Brain microvascular endothelial cell (primary cell): ENCODE results near the gene RAB40AL.

ENCODE experiments used
- DNase-seq: peaks from one replicate; pipeline ENCODE4 v3.0.0-alpha.2; 2020
- H3K27ac ChIP-seq: fragments of 250-450 bp; sonication (Bioruptor Pico); 2 replicates; pipeline ENCODE4 v1.5.1; 2020; ENCODE audit warnings: mild to moderate bottlenecking, moderate library complexity
- H3K27me3 ChIP-seq: fragments of 250-450 bp; sonication (Bioruptor Pico); replicated peaks from 2 replicates; pipeline ENCODE4 v1.5.1; 2020; ENCODE audit warnings: mild to moderate bottlenecking
- H3K36me3 ChIP-seq: fragments of 250-450 bp; sonication (Bioruptor Pico); replicated peaks from 2 replicates; pipeline ENCODE4 v1.5.1; 2020; ENCODE audit warnings: mild to moderate bottlenecking
- H3K4me3 ChIP-seq: 2 replicates; pipeline ENCODE4 v1.5.1; 2011; ENCODE audit warnings: low read depth, mild to moderate bottlenecking, control low read depth, low read length, moderate library complexity
- CTCF ChIP-seq: IDR thresholded peaks from 2 replicates; pipeline ENCODE4 v1.5.1; 2011; ENCODE audit warnings: low read depth, mild to moderate bottlenecking, moderate library complexity, low read length, control low read depth, inconsistent platforms; ENCODE audit errors: missing control alignments
- in situ Hi-C: cut with HindIII; loops from 2 replicates; pipeline ENCODE4 v1.10.0; 2017; ENCODE audit warnings: low sequenced_read_pairs, low pct_ligation_motif_present

RAB40AL gene

GRCh38 chrX:102985192-102985591, 48.1 kb downstream of the RAB40AL start:
- no peak overlapping the region for H3K4me3 ChIP-seq
- H3K27me3 ChIP-seq: no peaks in the 10 kb centered on the region
- in situ Hi-C loops: no loop called here
- no peak for TF ChIP-seq CTCF
- H3K27ac ChIP-seq: no peak overlapping the region
- no peak for DNase-seq
- no peaks in the 10 kb centered on the region for H3K36me3 ChIP-seq
